Small intestine (tissue), 7 donors: ENCODE results near the gene PNLIPRP1. TPM values are rescaled to one million over a fixed set of nuclear protein-coding genes. Genes with fewer than 3 reads are reported as not detected.
A peak's percentile ranks its signal among the peaks of the same experiment; 100 is the strongest.

Experiments
- DNase-seq, 2 donors: peaks; one replicate each; pipeline versions ENCODE4 v3.0.0 to v3.0.0-alpha.2; 2013
- FAIRE-seq: peaks from 2 replicates; lab custom pipeline; 2012; peaks lifted over from hg19 to GRCh38; lab: Jason Lieb, UNC
- H3K27ac ChIP-seq, 3 donors: one replicate each; pipeline ENCODE4 v1.5.1; 2013; ENCODE audit warnings: low read length in 2 of 3, mild to moderate bottlenecking in 2 of 3, control low read depth in 1 of 3, inconsistent platforms in 1 of 3, low read depth in 1 of 3, moderate library complexity in 1 of 3
- H3K27me3 ChIP-seq, 3 donors: one replicate each; pipeline ENCODE4 v1.6.1; 2013; ENCODE audit warnings: low read length in 3 of 3, inconsistent platforms in 1 of 3; ENCODE audit not compliant: control insufficient read depth in 3 of 3, insufficient read depth in 3 of 3
- H3K36me3 ChIP-seq, 3 donors: one replicate each; pipeline ENCODE4 v1.6.1; 2013; ENCODE audit warnings: low read length in 3 of 3, inconsistent platforms in 1 of 3, low read depth in 1 of 3, mild to moderate bottlenecking in 1 of 3, moderate library complexity in 1 of 3; ENCODE audit not compliant: control insufficient read depth in 3 of 3, insufficient read depth in 2 of 3
- H3K4me1 ChIP-seq, 3 donors: one replicate each; pipeline ENCODE4 v1.6.1; 2013; ENCODE audit warnings: low read length in 2 of 3, inconsistent platforms in 1 of 3, low read depth in 1 of 3, mild to moderate bottlenecking in 1 of 3, moderate library complexity in 1 of 3; ENCODE audit not compliant: control insufficient read depth in 3 of 3, insufficient read depth in 2 of 3
- H3K4me3 ChIP-seq, 3 donors: one replicate each; pipeline ENCODE4 v1.5.1; 2013; ENCODE audit warnings: low read length in 3 of 3, control low read depth in 1 of 3, inconsistent platforms in 1 of 3, low read depth in 1 of 3, mild to moderate bottlenecking in 1 of 3, moderate library complexity in 1 of 3
- H3K9me3 ChIP-seq, 2 donors: one replicate each; pipeline ENCODE4 v1.6.1; 2013; ENCODE audit warnings: low read depth in 1 of 2, low read length in 1 of 2; ENCODE audit not compliant: control insufficient read depth in 2 of 2, insufficient read depth in 1 of 2
- WGBS, 3 donors: extraction: QIAGEN DNeasy Blood & Tissue Kit; methylation state at CpG; one replicate each; pipeline ENCODE4 v1.1.7; 2013; 5-methylcytosine and 5-hydroxymethylcytosine counted together
- polyA plus RNA-seq, 4 donors: library from polyadenylated mRNA; stranded (reverse) in 3 of 4; unstranded in 1 of 4; fragments of 200-250 nt in 3 of 4; fragments of 120-200 nt in 1 of 4; gene quantifications; one replicate each; pipeline versions ENCODE4 v1.2.1 to v1.2.3, GENCODE V29; 2013
- donor health status: healthy with polysubstance abuse.
- donor health status: control.
- donor health status: control.
- donor health status: Bipolar disorder and iron deficiency.
- donor health status: healthy.

PNLIPRP1 gene
- polyA plus RNA-seq, 4 donors: 0.16 to 4.5 (median 1.5) TPM

GRCh38 chr10:116607336-116607735, 16.6 kb downstream of the PNLIPRP1 start:
- peaks cover 0 to 7% of the 10 kb centered on the region in 2 donors for H3K9me3 ChIP-seq
- H3K27me3 ChIP-seq: no peaks in the 10 kb centered on the region
- FAIRE-seq (no peak), DNase-seq (no peak)
- H3K4me3 ChIP-seq: no peak overlapping the region
- 42 to 58% (median 43%) methylated on average over 6 of the region's 6 CpGs for WGBS, 3 donors
- no peak overlapping the region for H3K27ac ChIP-seq
- peaks cover 0 to 11% (median 2%) of the 10 kb centered on the region in 3 donors for H3K36me3 ChIP-seq
- peaks cover 4 to 28% (median 8%) of the 10 kb centered on the region in 3 donors for H3K4me1 ChIP-seq

- Histone ChIP-seq H3K27me3 (no peaks in the 10 kb centered on the region), H3K4me3 (peak overlapping the region; percentile 21 to 84 (median 68)), H3K4me1 (peaks cover 6 to 36% (median 11%) of the 10 kb centered on the region in 3 donors), H3K36me3 (peaks cover 0 to 9% (median 2%) of the 10 kb centered on the region in 3 donors), H3K9me3 (peaks cover 0 to 7% of the 10 kb centered on the region in 2 donors), H3K27ac (peak overlapping the region; percentile 5 to 81 (median 67))
- DNase-seq (peak; percentile 48 to 72), FAIRE-seq (no peak)
- WGBS, 3 donors: 9 to 27% (median 22%) methylated on average over 40 to 41 of the region's 41 CpGs
These were observed 18.2 kb downstream of the PNLIPRP1 start for GRCh38 chr10:116608686-116609594.

DNA sequence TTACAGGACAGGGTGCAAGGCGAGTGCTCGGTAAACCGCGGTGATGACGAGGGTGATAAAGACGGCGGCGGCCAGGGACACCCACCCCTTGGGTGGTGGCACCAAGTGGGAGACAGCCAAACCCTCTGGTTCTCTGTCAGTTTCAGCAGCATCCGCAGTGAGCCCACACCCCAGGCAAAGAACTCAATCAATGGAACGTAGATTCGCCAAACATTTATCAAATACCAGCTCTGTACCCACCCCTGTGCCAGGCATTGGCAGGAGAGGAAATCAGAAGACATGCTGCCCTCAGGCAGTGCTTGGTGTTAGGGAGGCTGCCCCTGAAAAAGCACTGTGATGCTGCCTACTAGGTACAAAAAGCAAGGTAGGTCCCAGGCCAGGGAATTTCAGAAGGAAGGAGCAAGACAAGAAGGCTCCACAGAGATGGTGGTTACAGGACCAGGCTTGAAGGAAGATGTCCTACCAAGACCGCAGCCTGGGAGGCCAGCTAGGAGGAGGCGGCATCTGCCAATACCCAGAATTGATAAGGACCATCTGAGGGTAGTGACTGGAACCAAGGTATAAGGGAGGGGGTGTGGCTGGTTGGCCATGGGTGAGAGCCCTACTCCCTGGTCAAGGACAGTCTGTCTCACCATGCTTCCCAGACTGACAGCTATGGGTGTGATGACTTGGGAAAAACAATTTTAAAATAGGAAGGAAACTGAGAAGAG, 19.8 kb downstream of the PNLIPRP1 start:
- no peak for DNase-seq
- no peak for FAIRE-seq

GRCh38 chr10:116611153-116611545, 20.4 kb downstream of the PNLIPRP1 start:
- no peak overlapping the region for H3K4me3 ChIP-seq
- peaks cover 0 to 5% (median 0%) of the 10 kb centered on the region in 3 donors for H3K36me3 ChIP-seq
- FAIRE-seq (no peak), DNase-seq (peak; percentile 76 to 94)
- H3K4me1 ChIP-seq: peaks cover 6 to 36% (median 11%) of the 10 kb centered on the region in 3 donors
- WGBS, 3 donors: 21 to 58% (median 24%) methylated on average over 3 of the region's 3 CpGs
- no peaks in the 10 kb centered on the region for H3K27me3 ChIP-seq
- peak overlapping the region; percentile 15 to 76 (median 72) for H3K27ac ChIP-seq
- peaks cover 0 to 15% of the 10 kb centered on the region in 2 donors for H3K9me3 ChIP-seq

More for the DNA sequence above, 19.8 kb downstream of the PNLIPRP1 start:
- Histone ChIP-seq H3K27ac (peak overlapping the region; percentile 15 to 76 (median 72)), H3K4me1 (peaks cover 6 to 36% (median 11%) of the 10 kb centered on the region in 3 donors), H3K27me3 (no peaks in the 10 kb centered on the region), H3K36me3 (peaks cover 0 to 9% (median 0%) of the 10 kb centered on the region in 3 donors), H3K4me3 (no peak overlapping the region), H3K9me3 (peaks cover 0 to 15% of the 10 kb centered on the region in 2 donors)
- 90 to 94% (median 91%) methylated on average over 13 of the region's 13 CpGs for WGBS, 3 donors

- Histone ChIP-seq H3K27ac (peak overlapping the region in 1 of 3 donors; percentile 72), H3K4me3 (no peak overlapping the region), H3K4me1 (peaks cover 6 to 36% (median 11%) of the 10 kb centered on the region in 3 donors), H3K36me3 (no peaks in the 10 kb centered on the region), H3K9me3 (peaks cover 0 to 15% of the 10 kb centered on the region in 2 donors), H3K27me3 (no peaks in the 10 kb centered on the region)
- DNase-seq (no peak), FAIRE-seq (no peak)
- 68 to 81% (median 75%) methylated on average over 8 of the region's 8 CpGs for WGBS, 3 donors
These were observed 21.5 kb downstream of the PNLIPRP1 start for GRCh38 chr10:116612107-116612769.

DNA sequence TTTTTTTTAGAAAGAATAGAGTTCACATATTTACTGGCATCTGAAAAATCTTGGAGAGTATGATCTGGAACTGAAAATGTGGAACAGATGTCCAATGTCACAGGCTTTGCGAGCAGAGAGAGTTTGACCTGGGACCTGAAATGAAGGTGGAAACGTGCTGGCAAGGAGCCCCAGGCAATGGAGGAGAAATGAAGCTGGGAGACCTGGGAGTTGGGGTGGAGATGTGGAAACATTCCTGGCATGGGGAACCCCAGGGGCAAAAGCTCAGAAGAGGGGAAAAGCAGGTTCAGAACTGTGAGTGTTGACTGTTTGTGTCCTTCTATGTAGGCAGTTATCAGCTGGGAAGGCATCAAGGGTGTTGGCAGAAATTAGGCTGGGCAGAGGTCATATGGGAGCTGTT, 22.7 kb downstream of the PNLIPRP1 start:
- Histone ChIP-seq H3K4me3 (no peak overlapping the region), H3K36me3 (no peaks in the 10 kb centered on the region), H3K27me3 (no peaks in the 10 kb centered on the region), H3K27ac (peak overlapping the region in 1 of 3 donors; percentile 34), H3K4me1 (peaks cover 6 to 37% (median 11%) of the 10 kb centered on the region in 3 donors), H3K9me3 (peaks cover 0 to 15% of the 10 kb centered on the region in 2 donors)
- FAIRE-seq: no peak
- peak in 1 of 2 donors; percentile 51 for DNase-seq
- WGBS, 3 donors: 28 to 67% (median 40%) methylated on average over 2 of the region's 2 CpGs

DNA sequence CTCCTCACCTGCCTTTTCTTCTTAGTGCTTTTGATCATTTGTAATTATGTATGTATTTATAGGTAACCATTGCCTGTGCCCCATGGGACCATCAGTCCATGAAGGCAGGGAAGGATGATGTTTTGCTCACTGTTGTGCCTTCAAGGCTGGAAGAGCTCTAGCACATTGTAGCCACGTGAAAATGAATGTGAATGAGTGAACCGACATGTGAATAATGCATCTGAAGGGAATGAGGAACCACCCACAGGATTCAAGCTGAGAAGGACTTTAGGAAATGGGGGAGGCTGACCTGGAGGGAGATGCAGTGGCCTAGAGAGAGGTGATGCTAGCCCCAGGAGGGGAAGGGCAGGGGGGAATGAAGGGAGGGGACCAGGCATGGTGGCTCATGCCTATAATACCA, 24.0 kb downstream of the PNLIPRP1 start:
- FAIRE-seq: no peak
- peaks cover 6 to 44% (median 11%) of the 10 kb centered on the region in 3 donors for H3K4me1 ChIP-seq
- peaks cover 0 to 18% of the 10 kb centered on the region in 2 donors for H3K9me3 ChIP-seq
- no peaks in the 10 kb centered on the region for H3K36me3 ChIP-seq
- DNase-seq: no peak
- H3K27me3 ChIP-seq: no peaks in the 10 kb centered on the region
- no peak overlapping the region for H3K27ac ChIP-seq
- 54 to 79% (median 72%) methylated on average over 2 of the region's 2 CpGs for WGBS, 3 donors
- no peak overlapping the region for H3K4me3 ChIP-seq
